Measurements from ENCODE around the gene MACROD1.

DNA sequence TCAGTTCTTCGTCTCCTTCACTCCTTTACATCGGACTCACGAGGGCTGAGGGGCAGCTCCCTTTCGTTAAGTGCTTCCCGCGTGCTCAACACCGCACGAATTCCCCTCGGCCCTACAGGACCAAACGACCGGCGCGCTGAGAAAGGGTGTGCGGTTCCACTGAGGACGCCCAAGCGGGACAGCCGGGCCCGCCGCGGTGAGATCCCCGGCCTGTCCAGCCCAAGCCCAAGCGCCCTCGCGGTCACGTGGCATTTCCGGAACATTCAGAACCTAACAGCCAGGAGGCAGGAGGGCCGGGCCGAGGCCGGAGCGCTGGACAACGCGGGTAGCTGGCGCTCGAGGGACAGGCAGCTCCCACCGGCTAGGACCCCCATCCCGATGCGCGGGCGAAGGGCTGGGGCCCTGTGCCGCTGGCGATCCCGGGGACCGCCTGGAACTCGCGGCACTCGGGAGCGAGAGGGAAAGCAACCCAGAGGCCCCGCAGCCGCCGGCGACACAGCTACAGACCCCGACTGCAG lies 19.3 kb upstream of the MACROD1 start:
- peak; percentile 96 to 99 for TF ChIP-seq POLR2A (IDR thresholded peaks at IDR 0.05)
- peak in 1 of 3 experiments; percentile 55 for TF ChIP-seq CTCF (IDR thresholded peaks at IDR 0.05)
- TF ChIP-seq POLR2AphosphoS5 (IDR thresholded peaks at IDR 0.05; ENCODE audit: insufficient read depth in 1 of 2, low read depth in 1 of 2): peak in 1 of 2 donors; percentile 100
